Fibroblast of lung (primary cell): ENCODE measurements around the gene ATP1A2. TPM values are rescaled to one million over a fixed set of nuclear protein-coding genes. Genes with fewer than 3 reads are reported as not detected.

Experiments
- DNase-seq, 2 donors: peaks; one replicate each; pipeline versions ENCODE4 v3.0.0 to v3.0.0-alpha.2; 2010; ENCODE audit warnings: low read depth in 2 of 2
- H2AFZ ChIP-seq: 2 replicates; pipeline ENCODE4 v1.5.1; 2012; ENCODE audit warnings: low read length, control low read depth, inconsistent platforms
- H3K27ac ChIP-seq: 2 replicates; pipeline ENCODE4 v1.5.1; 2011; ENCODE audit warnings: low read length, control low read depth; ENCODE audit not compliant: insufficient read depth
- H3K27me3 ChIP-seq: 2 replicates; pipeline ENCODE4 v1.5.1; 2011; ENCODE audit warnings: mild to moderate bottlenecking, low read length; ENCODE audit not compliant: control insufficient read depth, insufficient read depth
- H3K36me3 ChIP-seq: 2 replicates; pipeline ENCODE4 v1.5.1; 2011; ENCODE audit warnings: low read length; ENCODE audit not compliant: control insufficient read depth, insufficient read depth
- H3K4me1 ChIP-seq: 2 replicates; pipeline ENCODE4 v1.5.1; 2011; ENCODE audit warnings: low read length; ENCODE audit not compliant: control insufficient read depth, insufficient read depth; ENCODE audit errors: extremely low read depth
- H3K4me2 ChIP-seq: 2 replicates; pipeline ENCODE4 v1.5.1; 2011; ENCODE audit warnings: low read length, control low read depth; ENCODE audit not compliant: insufficient read depth; ENCODE audit errors: extremely low read depth
- H3K4me3 ChIP-seq, 4 experiments: fragments of 200-600 bp in 1 of 4; sonication (generic) in 1 of 4; replicated peaks in 1 of 4; 2 replicates each; pipeline ENCODE4 v1.5.1; 2011 to 2016; ENCODE audit warnings: low read length in 4 of 4, low read depth in 3 of 4, mild to moderate bottlenecking in 3 of 4, control low read depth in 2 of 4, inconsistent platforms in 1 of 4, mixed read lengths in 1 of 4; ENCODE audit not compliant: insufficient read depth in 1 of 4; ENCODE audit errors: control extremely low read depth in 1 of 4
- H3K79me2 ChIP-seq: 2 replicates; pipeline ENCODE4 v1.5.1; 2012; ENCODE audit warnings: mild to moderate bottlenecking, low read length, inconsistent platforms; ENCODE audit not compliant: control insufficient read depth, insufficient read depth
- H3K9ac ChIP-seq: 2 replicates; pipeline ENCODE4 v1.5.1; 2011; ENCODE audit warnings: mild to moderate bottlenecking, low read length, control low read depth; ENCODE audit not compliant: insufficient read depth
- H3K9me3 ChIP-seq: 2 replicates; pipeline ENCODE4 v1.5.1; 2012; ENCODE audit warnings: low read depth, low read length; ENCODE audit not compliant: control insufficient read depth, insufficient read depth
- H4K20me1 ChIP-seq: 2 replicates; pipeline ENCODE4 v1.5.1; 2011; ENCODE audit warnings: low read length; ENCODE audit not compliant: control insufficient read depth, insufficient read depth; ENCODE audit errors: extremely low read depth
- EZH2 ChIP-seq: IDR thresholded peaks from 2 replicates; pipeline ENCODE4 v1.5.1; 2012; ENCODE audit warnings: low read length, control low read depth, mild to moderate bottlenecking; ENCODE audit errors: missing control alignments
- polyA plus RNA-seq, 2 donors: library from polyadenylated mRNA; depleted of rRNA in 1 of 2; stranded (reverse) in 1 of 2; unstranded in 1 of 2; fragments of >200 nt; gene quantifications; 2 replicates each; pipeline ENCODE4 v1.2.1, GENCODE V29; 2011 to 2012; ENCODE audit warnings: missing spikeins in 1 of 2
- total RNA-seq: library from RNA; depleted of rRNA; stranded (reverse); fragments of >200 nt; gene quantifications from 2 replicates; pipeline ENCODE4 v1.2.1, GENCODE V29; 2014
- TF ChIP-seq, protein P1 (sequence below), 2 donors: IDR thresholded peaks in 1 of 2; conservative IDR thresholded peaks in 1 of 2; 1 replicate in 1 of 2; 2 replicates in 1 of 2; pipeline ENCODE4 v1.5.1; 2011 to 2012; ENCODE audit warnings: low read length in 2 of 2, control low read depth in 1 of 2, inconsistent platforms in 1 of 2, low read depth in 1 of 2, mild to moderate bottlenecking in 1 of 2

ATP1A2 gene
- total and polyA plus RNA-seq, 2 donors (not counting 1 experiment from before 2014, with no cell fraction given), result 0.44 to 1.8 TPM

DNA sequence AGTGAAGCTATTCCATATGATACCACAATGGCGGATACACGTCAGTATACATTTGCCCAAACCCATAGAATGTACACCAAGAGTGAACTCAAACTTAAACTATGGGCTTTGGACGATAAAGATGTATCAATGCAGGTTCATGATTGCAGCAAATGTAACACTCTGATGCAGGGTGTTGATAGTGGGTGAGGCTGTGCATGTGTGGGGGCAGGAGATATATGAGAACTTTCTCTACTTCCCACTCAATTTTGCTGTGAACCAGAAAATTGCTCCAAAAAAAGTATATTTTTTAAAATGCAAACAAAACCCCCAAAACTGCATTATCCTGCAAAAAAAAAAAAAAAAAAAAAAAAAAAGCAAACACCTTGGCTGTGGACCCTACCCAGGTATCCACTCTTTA is 3.4 kb downstream of the ATP1A2 start:
- H3K4me3 ChIP-seq, result no peak overlapping the region
- no peak overlapping the region for H3K27ac ChIP-seq
- no peaks in the 10 kb centered on the region for H3K9me3 ChIP-seq
- no peaks in the 10 kb centered on the region for H4K20me1 ChIP-seq
- H2AFZ ChIP-seq, result no peak overlapping the region
- TF ChIP-seq, protein P1, sequence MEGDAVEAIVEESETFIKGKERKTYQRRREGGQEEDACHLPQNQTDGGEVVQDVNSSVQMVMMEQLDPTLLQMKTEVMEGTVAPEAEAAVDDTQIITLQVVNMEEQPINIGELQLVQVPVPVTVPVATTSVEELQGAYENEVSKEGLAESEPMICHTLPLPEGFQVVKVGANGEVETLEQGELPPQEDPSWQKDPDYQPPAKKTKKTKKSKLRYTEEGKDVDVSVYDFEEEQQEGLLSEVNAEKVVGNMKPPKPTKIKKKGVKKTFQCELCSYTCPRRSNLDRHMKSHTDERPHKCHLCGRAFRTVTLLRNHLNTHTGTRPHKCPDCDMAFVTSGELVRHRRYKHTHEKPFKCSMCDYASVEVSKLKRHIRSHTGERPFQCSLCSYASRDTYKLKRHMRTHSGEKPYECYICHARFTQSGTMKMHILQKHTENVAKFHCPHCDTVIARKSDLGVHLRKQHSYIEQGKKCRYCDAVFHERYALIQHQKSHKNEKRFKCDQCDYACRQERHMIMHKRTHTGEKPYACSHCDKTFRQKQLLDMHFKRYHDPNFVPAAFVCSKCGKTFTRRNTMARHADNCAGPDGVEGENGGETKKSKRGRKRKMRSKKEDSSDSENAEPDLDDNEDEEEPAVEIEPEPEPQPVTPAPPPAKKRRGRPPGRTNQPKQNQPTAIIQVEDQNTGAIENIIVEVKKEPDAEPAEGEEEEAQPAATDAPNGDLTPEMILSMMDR (conservative IDR thresholded peaks at IDR 0.05 in 1 of 2, IDR thresholded peaks at IDR 0.05 in 1 of 2; ENCODE audit: low read depth in 1 of 2, low read length in 2 of 2), result no peak
- TF ChIP-seq EZH2, result no peak
- H3K27me3 ChIP-seq, result peaks cover 29% of the 10 kb centered on the region
- H3K79me2 ChIP-seq, result no peaks in the 10 kb centered on the region
- no peak overlapping the region for H3K9ac ChIP-seq
- no peaks in the 10 kb centered on the region for H3K36me3 ChIP-seq
- no peaks in the 10 kb centered on the region for H3K4me1 ChIP-seq
- no peak overlapping the region for H3K4me2 ChIP-seq
- no peak for DNase-seq

- no peaks in the 10 kb centered on the region for H3K36me3 ChIP-seq
- peaks cover 4% of the 10 kb centered on the region for H3K4me1 ChIP-seq
- TF ChIP-seq, protein P1 (conservative IDR thresholded peaks at IDR 0.05 in 1 of 2, IDR thresholded peaks at IDR 0.05 in 1 of 2; ENCODE audit: low read depth in 1 of 2, low read length in 2 of 2), result no peak
- no peak for TF ChIP-seq EZH2
- no peaks in the 10 kb centered on the region for H3K9me3 ChIP-seq
- H3K79me2 ChIP-seq, result no peaks in the 10 kb centered on the region
- DNase-seq, result no peak
- no peak overlapping the region for H3K4me2 ChIP-seq
- H3K4me3 ChIP-seq, result no peak overlapping the region
- no peak overlapping the region for H2AFZ ChIP-seq
- H3K27me3 ChIP-seq, result peaks cover 25% of the 10 kb centered on the region
- no peak overlapping the region for H3K27ac ChIP-seq
- no peak overlapping the region for H3K9ac ChIP-seq
- H4K20me1 ChIP-seq, result no peaks in the 10 kb centered on the region
Measured at GRCh38 chr1:160120797-160121196, 5.2 kb downstream of the ATP1A2 start.

GRCh38 chr1:160121388-160121787 is 5.8 kb downstream of the ATP1A2 start:
- Histone ChIP-seq H3K4me2 (no peak overlapping the region), H3K9ac (no peak overlapping the region), H3K4me3 (no peak overlapping the region), H3K79me2 (no peaks in the 10 kb centered on the region), H3K4me1 (peaks cover 4% of the 10 kb centered on the region), H2AFZ (no peak overlapping the region), H4K20me1 (no peaks in the 10 kb centered on the region), H3K9me3 (no peaks in the 10 kb centered on the region), H3K27me3 (peaks cover 20% of the 10 kb centered on the region), H3K27ac (no peak overlapping the region), H3K36me3 (no peaks in the 10 kb centered on the region)
- TF ChIP-seq EZH2, result no peak
- TF ChIP-seq, protein P1 (conservative IDR thresholded peaks at IDR 0.05 in 1 of 2, IDR thresholded peaks at IDR 0.05 in 1 of 2; ENCODE audit: low read depth in 1 of 2, low read length in 2 of 2), result no peak
- DNase-seq, result no peak
